Esophagus squamous epithelium (tissue), 5 donors: Measurements from ENCODE around the gene IL1R1. TPM values are rescaled to one million over a fixed set of nuclear protein-coding genes. Genes with fewer than 3 reads are reported as not detected.

ENCODE experiments used
- DNase-seq: peaks from one replicate; lab custom pipeline; 2025; lab: John Stamatoyannopoulos, UW
- H3K27ac ChIP-seq, 4 donors: fragments of 200-600 bp; sonication (generic); one replicate each; pipeline ENCODE4 v1.5.1; 2016 to 2019; ENCODE audit warnings: mild to moderate bottlenecking in 1 of 4
- H3K27me3 ChIP-seq, 4 donors: fragments of 200-600 bp; sonication (generic); 1 replicate in 3 of 4; 2 replicates in 1 of 4; pipeline versions ENCODE4 v1.5.1 to v1.6.0; 2017 to 2021; ENCODE audit warnings: antibody characterized with exemption in 1 of 4
- H3K36me3 ChIP-seq, 3 donors: fragments of 200-600 bp; sonication (generic); one replicate each; pipeline ENCODE4 v1.5.1; 2016 to 2019
- H3K4me1 ChIP-seq, 3 donors: fragments of 200-600 bp; sonication (generic); one replicate each; pipeline ENCODE4 v1.5.1; 2017 to 2019
- H3K4me3 ChIP-seq, 4 donors: fragments of 200-600 bp; sonication (generic); 1 replicate in 3 of 4; 2 replicates in 1 of 4; pipeline ENCODE4 v1.5.1; 2016 to 2019; ENCODE audit warnings: mild to moderate bottlenecking in 2 of 4, moderate library complexity in 1 of 4
- H3K9me3 ChIP-seq, 3 donors: fragments of 200-600 bp; sonication (generic); one replicate each; pipeline ENCODE4 v1.5.1; 2016 to 2019
- POLR2A ChIP-seq, 4 donors: fragments of 450-650 bp; IDR thresholded peaks; one replicate each; pipeline ENCODE4 v1.6.1; 2017; ENCODE audit warnings: antibody characterized with exemption in 4 of 4, mild to moderate bottlenecking in 4 of 4, moderate library complexity in 3 of 4
- WGBS, 2 donors: methylation state at CpG; one replicate each; pipeline ENCODE4 v1.1.5; 2018; 5-methylcytosine and 5-hydroxymethylcytosine counted together
- intact Hi-C: fragments of 100-400 bp; cut with DNase I; formaldehyde crosslinking; loops from one replicate; pipeline ENCODE4 v1.15.0; 2022
- total RNA-seq, 4 donors: library from RNA; depleted of rRNA; stranded (reverse); fragments of >200 nt; gene quantifications; one replicate each; pipeline ENCODE4 v1.1.0, GENCODE V29; 2016
- TF ChIP-seq, protein P1 (sequence below), 6 experiments: fragments of 450-650 bp in 4 of 6; fragments of 200-600 bp in 2 of 6; sonication (generic) in 2 of 6; IDR thresholded peaks; one replicate each; pipeline ENCODE4 v1.5.1; 2016 to 2019; ENCODE audit warnings: antibody characterized with exemption in 6 of 6, mild to moderate bottlenecking in 4 of 6, moderate library complexity in 4 of 6
- donor health status: DM: yes; HTN: yes; CAD: no.

IL1R1 gene
- total RNA-seq, 4 donors from 2014 or later: 9.7 to 65.8 (median 24.6) TPM

DNA sequence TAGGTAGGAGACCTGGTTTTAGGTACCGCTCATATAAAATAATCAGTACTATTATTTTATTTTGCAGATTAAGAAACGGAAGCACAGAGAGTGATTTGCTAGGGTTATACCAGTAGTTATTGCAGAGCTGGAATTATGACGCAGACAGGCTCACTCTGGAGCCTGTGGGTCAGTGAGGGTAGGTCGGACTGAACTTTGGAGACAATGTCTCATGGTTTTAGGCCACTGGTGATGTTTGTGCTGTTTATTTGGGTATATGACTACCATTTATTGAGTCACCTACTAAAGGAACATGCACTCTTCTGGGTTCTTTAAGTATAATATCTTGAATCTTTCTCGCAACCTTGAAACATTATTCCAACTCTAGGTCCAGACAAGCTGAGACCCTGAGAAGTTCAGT is 33.5 kb upstream of the IL1R1 start:
- no peaks in the 10 kb centered on the region for H3K36me3 ChIP-seq
- peaks cover 3 to 39% (median 10%) of the 10 kb centered on the region in 3 donors for H3K4me1 ChIP-seq
- H3K27me3 ChIP-seq: no peaks in the 10 kb centered on the region
- H3K4me3 ChIP-seq: no peak overlapping the region
- no peak for DNase-seq
- TF ChIP-seq, protein P1, sequence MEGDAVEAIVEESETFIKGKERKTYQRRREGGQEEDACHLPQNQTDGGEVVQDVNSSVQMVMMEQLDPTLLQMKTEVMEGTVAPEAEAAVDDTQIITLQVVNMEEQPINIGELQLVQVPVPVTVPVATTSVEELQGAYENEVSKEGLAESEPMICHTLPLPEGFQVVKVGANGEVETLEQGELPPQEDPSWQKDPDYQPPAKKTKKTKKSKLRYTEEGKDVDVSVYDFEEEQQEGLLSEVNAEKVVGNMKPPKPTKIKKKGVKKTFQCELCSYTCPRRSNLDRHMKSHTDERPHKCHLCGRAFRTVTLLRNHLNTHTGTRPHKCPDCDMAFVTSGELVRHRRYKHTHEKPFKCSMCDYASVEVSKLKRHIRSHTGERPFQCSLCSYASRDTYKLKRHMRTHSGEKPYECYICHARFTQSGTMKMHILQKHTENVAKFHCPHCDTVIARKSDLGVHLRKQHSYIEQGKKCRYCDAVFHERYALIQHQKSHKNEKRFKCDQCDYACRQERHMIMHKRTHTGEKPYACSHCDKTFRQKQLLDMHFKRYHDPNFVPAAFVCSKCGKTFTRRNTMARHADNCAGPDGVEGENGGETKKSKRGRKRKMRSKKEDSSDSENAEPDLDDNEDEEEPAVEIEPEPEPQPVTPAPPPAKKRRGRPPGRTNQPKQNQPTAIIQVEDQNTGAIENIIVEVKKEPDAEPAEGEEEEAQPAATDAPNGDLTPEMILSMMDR (IDR thresholded peaks at IDR 0.05): no peak
- TF ChIP-seq POLR2A (IDR thresholded peaks at IDR 0.05): no peak
- no peaks in the 10 kb centered on the region for H3K9me3 ChIP-seq
- H3K27ac ChIP-seq: no peak overlapping the region
- 87 to 93% methylated on average over 5 of the region's 5 CpGs for WGBS, 2 donors
- intact Hi-C loops: no loop called here

DNA sequence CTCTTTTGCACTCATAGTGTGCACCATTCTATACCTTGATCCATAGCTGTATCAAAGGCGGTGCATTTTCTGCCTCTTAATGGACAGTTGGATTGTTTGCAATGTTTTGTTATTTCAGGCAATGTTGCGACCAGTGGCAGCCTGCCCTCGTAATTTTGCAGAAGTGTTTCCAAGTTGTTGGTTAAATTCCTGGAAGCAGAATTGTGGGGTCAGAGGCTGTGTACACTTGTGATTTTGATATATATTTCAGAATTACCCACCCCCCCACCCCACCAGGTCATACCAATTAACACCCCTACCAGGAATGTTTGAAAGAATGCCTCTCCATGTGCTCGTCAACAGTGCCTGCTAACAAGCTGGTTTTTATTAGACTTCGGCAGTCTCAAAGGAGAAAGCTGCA is 32.4 kb upstream of the IL1R1 start:
- Histone ChIP-seq H3K4me1 (peaks cover 0 to 28% (median 5%) of the 10 kb centered on the region in 3 donors), H3K27ac (peak overlapping the region in 1 of 4 donors; percentile 14), H3K36me3 (no peaks in the 10 kb centered on the region), H3K4me3 (no peak overlapping the region), H3K9me3 (no peaks in the 10 kb centered on the region), H3K27me3 (no peaks in the 10 kb centered on the region)
- no peak for DNase-seq
- 47 to 48% methylated on average over 5 of the region's 5 CpGs for WGBS, 2 donors
- intact Hi-C loops: no loop called here
- TF ChIP-seq, protein P1 (IDR thresholded peaks at IDR 0.05): no peak
- TF ChIP-seq POLR2A (IDR thresholded peaks at IDR 0.05): no peak

DNA sequence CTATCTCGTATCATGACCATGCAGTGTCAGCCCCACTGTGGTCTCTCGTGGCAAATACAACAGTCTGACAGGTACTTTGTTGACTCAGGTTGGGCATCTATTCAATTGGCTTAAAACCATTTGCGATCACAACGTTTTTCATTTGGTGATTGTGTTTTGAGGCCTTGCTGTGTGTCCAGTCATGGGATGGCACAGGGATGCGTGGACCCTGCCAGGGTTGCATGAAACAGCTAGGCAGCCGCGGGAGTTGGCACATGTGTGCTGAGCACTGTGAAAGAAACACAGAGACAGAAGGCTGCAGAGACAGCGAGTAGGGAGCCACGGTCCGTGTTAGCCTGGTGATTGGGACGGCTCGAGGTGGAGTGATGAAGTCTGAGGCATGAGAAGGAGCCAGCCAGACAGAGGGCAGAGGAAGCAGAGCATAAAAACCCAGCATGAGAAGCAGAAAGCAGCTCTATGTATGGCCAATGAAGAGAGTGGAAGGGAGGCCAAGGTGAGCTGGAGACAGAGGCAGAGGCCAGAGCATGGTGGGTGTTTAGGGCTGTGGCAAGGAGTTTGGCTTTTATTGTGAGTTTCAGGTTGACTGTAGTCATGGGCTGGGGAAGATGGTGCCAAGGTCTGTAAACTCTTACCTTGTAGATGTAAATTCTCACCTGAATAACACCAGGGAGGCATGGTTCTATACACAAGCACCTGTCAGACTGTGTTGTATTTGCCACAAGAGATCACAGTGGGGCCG is 31.8 kb upstream of the IL1R1 start:
- 69 to 76% methylated on average over 13 of the region's 13 CpGs for WGBS, 2 donors
- Histone ChIP-seq H3K4me1 (peaks cover 0 to 22% (median 0%) of the 10 kb centered on the region in 3 donors), H3K27me3 (no peaks in the 10 kb centered on the region), H3K36me3 (no peaks in the 10 kb centered on the region), H3K27ac (peak overlapping the region in 1 of 4 donors; percentile 28), H3K9me3 (no peaks in the 10 kb centered on the region), H3K4me3 (no peak overlapping the region)
- no peak for DNase-seq
- no peak for TF ChIP-seq POLR2A (IDR thresholded peaks at IDR 0.05)
- TF ChIP-seq, protein P1 (IDR thresholded peaks at IDR 0.05): no peak
- intact Hi-C loops: no loop called here

DNA sequence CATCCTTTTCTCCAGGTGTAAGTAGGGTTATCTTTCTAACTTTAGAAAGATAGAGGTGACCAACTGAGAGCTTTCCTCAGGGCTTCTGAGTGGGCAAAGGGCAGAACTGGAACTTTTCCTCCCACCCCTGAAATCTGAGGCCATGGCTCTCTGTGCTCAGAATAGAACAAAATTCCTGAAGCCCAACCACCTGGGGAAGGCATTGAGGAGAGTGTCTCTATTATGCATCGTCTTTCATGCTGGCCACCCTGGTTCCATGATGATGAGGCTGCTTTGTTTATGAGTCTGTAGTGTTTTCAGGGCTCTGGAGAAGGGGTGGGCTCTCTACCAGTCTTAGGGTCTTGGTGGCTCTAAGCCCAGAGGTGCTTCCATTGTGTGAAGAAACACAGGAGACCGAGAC is 30.7 kb upstream of the IL1R1 start:
- TF ChIP-seq, protein P1 (IDR thresholded peaks at IDR 0.05): no peak
- no peak for TF ChIP-seq POLR2A (IDR thresholded peaks at IDR 0.05)
- Histone ChIP-seq H3K4me1 (peaks cover 0 to 18% (median 0%) of the 10 kb centered on the region in 3 donors), H3K27ac (peak overlapping the region in 1 of 4 donors; percentile 21), H3K36me3 (no peaks in the 10 kb centered on the region), H3K27me3 (no peaks in the 10 kb centered on the region), H3K4me3 (no peak overlapping the region), H3K9me3 (no peaks in the 10 kb centered on the region)
- no peak for DNase-seq
- intact Hi-C loops: no loop called here
- 86 to 91% methylated on average over 2 of the region's 2 CpGs for WGBS, 2 donors

DNA sequence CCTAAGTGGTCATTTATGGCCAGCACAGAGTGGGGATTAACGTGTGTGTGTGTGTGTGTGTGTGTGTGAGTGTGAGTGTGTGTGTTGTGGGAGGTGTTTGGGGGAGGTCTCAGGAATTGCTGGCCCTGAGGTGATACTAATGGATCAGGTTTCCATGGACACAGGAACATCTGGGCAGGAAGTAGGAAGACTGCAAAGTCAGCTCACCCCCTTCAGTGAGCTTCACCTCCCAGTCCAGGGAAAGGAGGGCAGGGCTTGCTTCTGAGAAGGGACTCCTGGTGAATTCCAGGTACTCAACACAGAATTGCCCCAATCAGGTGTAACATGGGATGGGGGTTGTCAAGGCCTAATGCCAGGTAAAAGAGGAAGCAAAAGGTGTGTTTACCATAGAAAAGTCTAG is 30.3 kb upstream of the IL1R1 start:
- TF ChIP-seq, protein P1 (IDR thresholded peaks at IDR 0.05): no peak
- TF ChIP-seq POLR2A (IDR thresholded peaks at IDR 0.05): no peak
- WGBS, 2 donors: 80 to 100% methylated on average over 1 of the region's 1 CpG
- Histone ChIP-seq H3K4me3 (no peak overlapping the region), H3K9me3 (no peaks in the 10 kb centered on the region), H3K36me3 (no peaks in the 10 kb centered on the region), H3K27ac (no peak overlapping the region), H3K27me3 (no peaks in the 10 kb centered on the region), H3K4me1 (peaks cover 0 to 21% (median 0%) of the 10 kb centered on the region in 3 donors)
- intact Hi-C loops: no loop called here
- no peak for DNase-seq
